NCI-H2029 treated with DMSO at 0.1 percent for 48 hours (cell line): ENCODE measurements around the gene EPN2.

ENCODE experiments used
- DNase-seq: peaks from one replicate; lab custom pipeline; 2025; lab: John Stamatoyannopoulos, UW

EPN2 gene

DNA sequence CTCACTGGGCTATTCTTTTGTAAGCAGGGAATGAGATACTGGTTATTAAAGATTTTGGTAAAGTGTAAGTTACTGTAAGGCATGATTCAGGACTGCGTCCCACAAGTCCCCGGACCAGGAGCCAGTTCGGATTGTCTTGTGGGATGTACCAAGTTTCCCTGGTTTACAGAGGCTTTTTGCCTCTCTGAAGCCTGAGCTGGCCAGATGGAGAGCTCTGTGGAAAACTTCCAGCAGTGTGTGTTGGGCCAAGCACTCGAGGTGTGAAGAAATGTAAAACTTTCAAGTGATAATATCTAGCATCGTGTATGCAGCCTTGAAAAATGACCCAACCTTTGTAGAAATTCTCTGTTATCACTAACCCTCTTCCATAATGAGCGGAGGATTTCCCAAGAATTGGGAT is 2.4 kb downstream of the EPN2 start:
- DNase-seq, result no peak

GRCh38 chr17:19242323-19242722 is 5.2 kb downstream of the EPN2 start:
- DNase-seq, result no peak

- DNase-seq, result no peak
Measured at GRCh38 chr17:19242926-19243325, 5.8 kb downstream of the EPN2 start.

DNA sequence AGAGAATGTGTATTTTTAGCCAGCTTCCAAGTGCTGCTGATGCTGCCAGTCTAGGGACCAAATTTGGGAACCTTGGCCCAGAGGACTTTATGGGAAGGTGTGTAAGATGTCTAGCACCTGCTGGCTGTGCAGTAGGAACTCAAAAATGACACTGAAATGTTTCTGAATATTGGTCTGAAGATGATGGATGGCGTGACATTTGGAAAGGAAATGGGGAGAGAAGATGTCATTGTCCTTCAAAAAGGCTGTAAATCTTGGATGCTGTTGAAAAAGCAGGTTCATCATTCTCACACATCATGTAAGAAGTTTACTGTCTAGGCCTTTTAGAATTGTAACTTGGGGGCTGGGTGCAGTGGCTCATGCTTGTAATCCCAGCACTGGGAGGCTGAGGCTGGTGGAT is 6.7 kb downstream of the EPN2 start:
- DNase-seq, result no peak

DNA sequence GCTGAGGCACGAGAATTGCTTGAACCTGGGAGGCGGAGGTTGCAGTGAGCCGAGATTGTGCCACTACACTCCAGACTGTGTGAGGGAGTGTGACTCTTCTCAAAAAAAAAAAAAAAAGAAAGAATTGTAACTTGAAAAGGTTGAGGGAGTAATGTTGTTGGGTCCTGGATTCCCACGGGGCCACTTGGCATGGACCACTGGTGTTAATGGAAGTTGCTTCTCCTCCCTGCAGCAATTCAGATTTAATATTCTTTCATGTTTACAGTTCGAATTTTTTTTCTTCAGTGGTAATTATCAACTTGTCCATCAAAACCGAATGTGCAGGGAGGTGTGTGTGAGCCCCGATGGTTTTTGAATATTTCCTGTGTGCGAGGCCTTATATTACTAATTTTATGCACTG is 7.2 kb downstream of the EPN2 start:
- no peak for DNase-seq

DNA sequence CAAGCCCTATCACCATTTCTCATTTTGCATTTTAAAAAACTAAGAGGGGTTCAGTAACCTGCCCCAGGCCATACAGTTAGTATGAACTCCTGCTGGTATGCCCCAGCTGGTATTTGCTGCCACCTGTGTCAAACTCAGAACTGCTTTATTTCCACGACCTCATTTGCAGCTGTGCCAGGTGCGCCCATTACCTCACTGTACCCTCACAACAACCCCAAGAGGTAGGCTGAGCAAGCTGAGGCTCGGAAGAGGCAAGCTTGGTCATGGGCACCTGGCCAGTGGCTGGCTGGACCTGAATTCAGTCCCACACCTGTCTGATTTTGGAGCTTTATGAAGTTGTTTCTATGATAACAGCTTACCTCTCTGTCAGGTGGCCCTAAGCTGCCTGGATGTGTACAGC is 7.6 kb downstream of the EPN2 start:
- no peak for DNase-seq

DNA sequence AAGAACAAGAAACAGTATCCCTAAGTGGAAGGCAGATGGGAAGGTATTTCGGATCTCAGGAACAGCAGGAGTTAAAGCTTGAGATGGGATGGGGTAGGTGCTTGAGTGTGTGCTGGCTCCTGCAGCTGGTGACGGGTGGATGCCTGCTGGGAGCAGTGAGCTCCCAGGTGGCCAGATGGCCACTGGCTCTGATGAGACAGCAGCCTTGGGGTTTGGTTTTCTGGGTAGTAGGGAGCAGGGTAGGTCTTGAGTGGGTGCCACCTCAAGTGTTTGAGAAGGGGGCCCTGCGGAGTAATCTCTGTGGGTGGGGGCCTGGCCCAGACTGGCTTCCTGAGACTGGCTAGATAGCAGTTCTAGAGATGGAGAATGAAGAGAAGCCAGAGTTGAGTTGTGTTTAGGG is 10.3 kb downstream of the EPN2 start:
- no peak for DNase-seq

- no peak for DNase-seq
Measured at GRCh38 chr17:19248151-19248927, 11.2 kb downstream of the EPN2 start.

GRCh38 chr17:19248928-19249574 is 11.9 kb downstream of the EPN2 start:
- DNase-seq, result no peak

DNA sequence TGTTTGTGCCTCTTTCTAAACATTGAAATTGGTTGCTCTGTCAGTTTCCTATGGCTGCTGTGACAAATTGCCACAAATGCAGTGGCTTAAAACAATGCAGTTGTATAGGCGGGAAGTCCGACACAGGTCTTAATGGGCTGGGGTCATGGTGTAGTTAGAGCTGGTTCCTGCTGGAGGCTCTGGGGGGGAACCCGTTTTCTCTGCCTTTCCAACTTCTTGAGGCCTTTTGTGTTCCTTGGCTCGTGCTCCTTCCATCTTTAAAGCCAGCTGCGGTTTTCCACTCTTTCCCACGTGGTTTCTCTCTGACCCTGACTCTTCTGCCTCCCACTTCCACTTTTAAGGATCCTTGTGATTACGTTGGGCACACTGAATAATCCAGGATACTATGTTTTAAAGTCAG is 12.5 kb downstream of the EPN2 start:
- no peak for DNase-seq

- no peak for DNase-seq
Measured at GRCh38 chr17:19250421-19251173, 13.4 kb downstream of the EPN2 start.

- no peak for DNase-seq
Measured at GRCh38 chr17:19253112-19253511, 15.9 kb downstream of the EPN2 start.

DNA sequence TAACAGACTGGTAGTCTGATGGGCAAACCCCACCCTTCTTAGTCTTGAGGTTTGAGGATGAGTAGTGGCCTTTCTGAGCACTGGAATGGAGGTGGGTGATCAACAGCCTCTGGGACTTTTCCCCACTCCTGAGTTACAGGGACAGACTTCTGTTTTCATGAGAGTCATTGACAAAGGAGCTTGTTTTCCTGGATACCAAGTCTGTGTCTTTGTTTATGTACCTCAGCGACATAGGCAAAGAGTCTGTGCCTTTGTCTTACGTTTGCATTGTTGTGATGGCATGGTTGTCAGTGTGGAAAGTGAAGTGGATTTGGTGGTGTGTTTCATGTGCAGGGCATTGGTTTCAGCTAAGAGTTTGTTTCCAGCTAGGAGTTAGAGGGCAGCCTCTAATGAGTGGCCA is 17.5 kb downstream of the EPN2 start:
- no peak for DNase-seq

GRCh38 chr17:19255279-19255678 is 18.1 kb downstream of the EPN2 start:
- no peak for DNase-seq

DNA sequence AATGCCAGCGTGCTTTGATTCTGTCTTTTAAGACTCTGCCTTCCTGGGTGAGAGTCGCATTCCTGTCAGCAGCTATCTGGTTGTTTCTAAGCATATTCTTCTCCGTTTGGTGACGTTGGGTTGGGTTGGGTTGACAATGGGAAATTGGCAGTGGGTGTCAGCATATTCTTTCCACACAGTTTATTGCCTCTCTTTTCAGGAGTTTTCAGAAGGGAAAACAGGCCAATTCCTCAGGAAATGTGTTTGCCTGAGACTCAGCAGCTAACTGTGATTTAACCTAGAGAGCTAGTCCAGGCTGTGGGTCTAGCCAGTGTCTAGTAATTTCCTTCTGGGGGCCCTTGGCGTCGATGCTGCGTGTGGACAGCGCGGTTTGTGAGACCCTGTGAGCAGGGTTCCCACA is 21.2 kb downstream of the EPN2 start:
- no peak for DNase-seq

DNA sequence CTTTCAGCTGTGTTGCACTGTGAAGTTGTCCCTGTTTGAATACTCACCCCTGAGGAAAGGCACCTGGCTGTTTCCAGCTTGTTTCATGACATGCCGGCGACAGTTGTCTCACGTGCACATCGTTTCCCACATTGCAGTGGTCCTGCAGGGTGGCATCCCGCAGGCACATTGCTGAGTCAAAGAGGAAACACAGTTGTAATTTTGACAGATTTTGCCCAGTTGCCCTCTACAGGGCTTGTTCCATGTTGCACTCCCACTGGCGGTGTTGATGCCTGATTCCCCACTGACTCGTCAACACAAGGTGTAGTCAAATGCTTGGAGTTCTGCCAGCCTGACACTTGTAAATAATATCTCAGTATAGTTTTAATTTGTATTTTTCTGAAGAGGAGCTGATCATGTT is 23.8 kb downstream of the EPN2 start:
- no peak for DNase-seq

DNA sequence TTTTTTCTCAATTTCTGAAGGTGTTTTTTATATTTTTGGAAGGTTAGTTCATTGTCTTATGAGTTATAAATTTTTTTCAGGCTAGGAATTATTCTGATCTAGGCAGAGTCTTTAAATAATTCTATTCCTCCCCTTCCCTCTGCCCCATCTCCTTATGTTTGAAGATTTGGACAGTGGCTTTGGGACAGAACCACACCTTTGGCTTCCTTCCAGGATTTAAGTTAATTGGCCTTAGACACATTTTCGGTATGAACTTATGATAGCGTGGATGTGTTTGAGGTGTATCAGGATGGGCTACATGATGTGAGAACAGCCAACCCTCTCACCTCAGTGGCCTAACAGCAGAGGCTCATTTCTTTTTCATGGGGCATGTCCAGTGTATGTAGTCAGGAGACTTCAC is 24.3 kb downstream of the EPN2 start:
- no peak for DNase-seq

GRCh38 chr17:19262650-19263631 is 25.8 kb downstream of the EPN2 start:
- DNase-seq, result no peak

- DNase-seq, result no peak
Measured at GRCh38 chr17:19263641-19264051, 26.5 kb downstream of the EPN2 start.

- DNase-seq, result no peak
Measured at GRCh38 chr17:19264268-19264667, 27.1 kb downstream of the EPN2 start.

GRCh38 chr17:19264681-19265080 is 27.5 kb downstream of the EPN2 start:
- no peak for DNase-seq

- DNase-seq, result no peak
Measured at GRCh38 chr17:19265755-19266154, 28.6 kb downstream of the EPN2 start.
